Breast epithelium (tissue), 3 donors: ENCODE measurements around the gene RNF180.
"Not testable (repeated sequence)": the region's sequence is repeated elsewhere in the genome, so short reads cannot be mapped to it uniquely, and the experiment has no call there.

Experiments
- POLR2A ChIP-seq: fragments of 450-650 bp; IDR thresholded peaks from one replicate; pipeline ENCODE4 v1.6.1; 2016; ENCODE audit warnings: antibody characterized with exemption, mild to moderate bottlenecking, moderate library complexity
- TF ChIP-seq, protein P1 (sequence below), 3 donors: fragments of 450-650 bp; IDR thresholded peaks; one replicate each; pipeline ENCODE4 v1.5.1; 2016 to 2017; ENCODE audit warnings: antibody characterized with exemption in 3 of 3, mild to moderate bottlenecking in 3 of 3, moderate library complexity in 3 of 3

DNA sequence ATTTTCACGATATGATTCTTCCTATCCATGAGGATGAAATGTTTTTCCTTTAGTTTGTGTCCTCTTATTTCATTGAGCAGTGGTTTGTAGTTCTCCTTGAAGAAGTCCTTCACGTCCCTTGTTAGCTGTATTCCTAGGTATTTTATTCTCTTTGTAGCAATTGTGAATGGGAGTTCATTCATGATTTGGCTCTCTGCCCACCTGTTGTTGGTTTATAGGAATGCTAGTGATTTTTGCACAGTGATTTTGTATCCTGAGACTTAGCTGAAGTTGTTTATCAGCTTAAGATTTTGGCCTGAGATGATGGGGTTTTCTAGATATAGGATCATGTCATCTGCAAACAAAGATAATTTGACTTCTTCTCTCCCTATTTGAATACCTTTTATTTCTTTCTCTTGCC is 122.9 kb downstream of the RNF180 start:
- not testable (repeated sequence) for TF ChIP-seq POLR2A
- TF ChIP-seq, protein P1, sequence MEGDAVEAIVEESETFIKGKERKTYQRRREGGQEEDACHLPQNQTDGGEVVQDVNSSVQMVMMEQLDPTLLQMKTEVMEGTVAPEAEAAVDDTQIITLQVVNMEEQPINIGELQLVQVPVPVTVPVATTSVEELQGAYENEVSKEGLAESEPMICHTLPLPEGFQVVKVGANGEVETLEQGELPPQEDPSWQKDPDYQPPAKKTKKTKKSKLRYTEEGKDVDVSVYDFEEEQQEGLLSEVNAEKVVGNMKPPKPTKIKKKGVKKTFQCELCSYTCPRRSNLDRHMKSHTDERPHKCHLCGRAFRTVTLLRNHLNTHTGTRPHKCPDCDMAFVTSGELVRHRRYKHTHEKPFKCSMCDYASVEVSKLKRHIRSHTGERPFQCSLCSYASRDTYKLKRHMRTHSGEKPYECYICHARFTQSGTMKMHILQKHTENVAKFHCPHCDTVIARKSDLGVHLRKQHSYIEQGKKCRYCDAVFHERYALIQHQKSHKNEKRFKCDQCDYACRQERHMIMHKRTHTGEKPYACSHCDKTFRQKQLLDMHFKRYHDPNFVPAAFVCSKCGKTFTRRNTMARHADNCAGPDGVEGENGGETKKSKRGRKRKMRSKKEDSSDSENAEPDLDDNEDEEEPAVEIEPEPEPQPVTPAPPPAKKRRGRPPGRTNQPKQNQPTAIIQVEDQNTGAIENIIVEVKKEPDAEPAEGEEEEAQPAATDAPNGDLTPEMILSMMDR (IDR thresholded peaks at IDR 0.05), result not testable (repeated sequence)
